22Rv1 (cell line): ENCODE results near the gene ANKRD63.

ENCODE experiments used
- CTCF ChIP-seq: fragments of 450-650 bp; IDR thresholded peaks from 2 replicates; pipeline ENCODE4 v1.5.1; 2017; ENCODE audit warnings: mild to moderate bottlenecking
- ZFX ChIP-seq: fragments of 450-650 bp; IDR thresholded peaks from 2 replicates; pipeline ENCODE4 v1.6.1; 2017; ENCODE audit warnings: antibody characterized with exemption, borderline replicate concordance

- no peak for TF ChIP-seq CTCF
- TF ChIP-seq ZFX: no peak
Observed at GRCh38 chr15:40235201-40235885, 47.5 kb downstream of the ANKRD63 start.
